Testis (tissue), 2 donors: ENCODE results near the gene ARHGEF11.

Experiments
- CTCF ChIP-seq, 3 experiments: fragments of 450-650 bp in 2 of 3; fragments of 200-600 bp in 1 of 3; sonication (generic) in 1 of 3; IDR thresholded peaks; one replicate each; pipeline ENCODE4 v1.5.1; 2016 to 2019; ENCODE audit warnings: antibody characterized with exemption in 3 of 3, mild to moderate bottlenecking in 2 of 3, moderate library complexity in 1 of 3
- POLR2A ChIP-seq: fragments of 450-650 bp; IDR thresholded peaks from one replicate; pipeline ENCODE4 v1.6.1; 2017; ENCODE audit warnings: antibody characterized with exemption, mild to moderate bottlenecking, moderate library complexity

GRCh38 chr1:156973417-156973816 is 72.1 kb downstream of the ARHGEF11 start:
- TF ChIP-seq CTCF (IDR thresholded peaks at IDR 0.05) = no peak
- TF ChIP-seq POLR2A = no peak
